Activated CD8-positive, alpha-beta T cell treated with anti-CD3 and anti-CD28 coated beads for 36 hours (primary cell): Measurements from ENCODE around the gene TRIM46. TPM values are rescaled to one million over a fixed set of nuclear protein-coding genes. Genes with fewer than 3 reads are reported as not detected.
"Not testable (repeated sequence)": the region's sequence is repeated elsewhere in the genome, so short reads cannot be mapped to it uniquely, and the experiment has no call there.

Experiments used
- ATAC-seq: fragments of 200-7000 bp; cut with Tn5 transposase; one replicate; pipeline ENCODE4 v1.10.0; 2021; ENCODE audit warnings: mild to moderate bottlenecking, moderate library complexity
- CTCF ChIA-PET: fragments of 350-600 bp; sonication (Branson Sonifier 250); formaldehyde crosslinking; loops from one replicate; lab custom pipeline; 2021; ENCODE audit warnings: antibody characterized with exemption; lab: Charles Lee
- POLR2A ChIA-PET: fragments of 350-600 bp; sonication (Branson Sonifier 250); formaldehyde crosslinking; loops from one replicate; lab custom pipeline; 2021; ENCODE audit warnings: antibody characterized with exemption; lab: Charles Lee
- DNase-seq: peaks from one replicate; pipeline ENCODE4 v3.0.0-alpha.2; 2020
- H3K27ac Mint-ChIP-seq: one replicate; pipeline ENCODE4 v1.8.0; 2021; ENCODE audit warnings: mild to moderate bottlenecking, mixed read lengths
- H3K27me3 Mint-ChIP-seq: one replicate; pipeline ENCODE4 v1.8.0; 2021; ENCODE audit warnings: mixed read lengths
- H3K36me3 Mint-ChIP-seq: one replicate; pipeline ENCODE4 v1.8.0; 2021; ENCODE audit warnings: low read depth, mixed read lengths
- H3K4me1 Mint-ChIP-seq: one replicate; pipeline ENCODE4 v1.8.0; 2021; ENCODE audit warnings: low read depth, mixed read lengths
- H3K4me3 Mint-ChIP-seq: one replicate; pipeline ENCODE4 v1.8.0; 2021; ENCODE audit warnings: mild to moderate bottlenecking, moderate library complexity, mixed read lengths
- H3K9me3 Mint-ChIP-seq: one replicate; pipeline ENCODE4 v1.8.0; 2021; ENCODE audit warnings: mixed read lengths
- CTCF ChIP-seq: fragments of 200-600 bp; IDR thresholded peaks from one replicate; pipeline ENCODE4 v1.8.0; 2022; ENCODE audit warnings: antibody characterized with exemption, mild to moderate bottlenecking
- intact Hi-C: fragments of 100-400 bp; cut with micrococcal nuclease; formaldehyde crosslinking; loops from one replicate; pipeline ENCODE4 v1.10.0; 2022
- total RNA-seq, 2 experiments: library from RNA; stranded (reverse); gene quantifications; one replicate each; pipeline ENCODE4 v1.2.3, GENCODE V29; 2021

Gene TRIM46
- total RNA-seq, 2 experiments from 2014 or later: 5.8 to 6.1 TPM

GRCh38 chr1:155191904-155192303 lies 18.3 kb downstream of the TRIM46 start:
- Mint-ChIP-seq H3K27ac (peak overlapping the region; percentile 85), H3K4me1 (peaks cover 28% of the 10 kb centered on the region), H3K27me3 (no peaks in the 10 kb centered on the region), H3K4me3 (no peak overlapping the region), H3K36me3 (no peaks in the 10 kb centered on the region), H3K9me3 (no peaks in the 10 kb centered on the region)
- intact Hi-C loops: no loop called here
- POLR2A ChIA-PET: interaction anchor here (0.6 to 5.8 kb wide), 4 partner anchors 8 to 61 kb away, joined by 3 to 52 read pairs (median 6); partner anchors contain the start of genes MTX1 and THBS3
- peak; percentile 25 for DNase-seq
- ATAC-seq: no peak
- TF ChIP-seq CTCF: no peak
- CTCF ChIA-PET: interaction anchor here (5.2 to 7.5 kb wide), 2 partner anchors 16 to 17 kb away, joined by 61 to 175 read pairs; partner anchors contain the start of genes KRTCAP2, MTX1, THBS3 and TRIM46

GRCh38 chr1:155192346-155193274 lies 19.0 kb downstream of the TRIM46 start:
- no peak for TF ChIP-seq CTCF
- ChIA-PET CTCF (interaction anchor here (0.8 to 7.5 kb wide), 17 partner anchors 11 to 174 kb away, joined by 3 to 175 read pairs (median 7); partner anchors contain the start of genes KRTCAP2, MTX1, SLC50A1 and THBS3), POLR2A (interaction anchor here (0.6 to 5.8 kb wide), 13 partner anchors 8 to 130 kb away, joined by 3 to 57 read pairs (median 3); partner anchors contain the start of genes KRTCAP2, MTX1, THBS3 and TRIM46)
- intact Hi-C loops: no loop called here
- H3K4me3 Mint-ChIP-seq: peak overlapping the region; percentile 90
- H3K27me3 Mint-ChIP-seq: no peaks in the 10 kb centered on the region
- peak; percentile 6 for ATAC-seq
- H3K36me3 Mint-ChIP-seq: no peaks in the 10 kb centered on the region
- H3K9me3 Mint-ChIP-seq: no peaks in the 10 kb centered on the region
- peak; percentile 68 for DNase-seq
- peak overlapping the region; percentile 99 for H3K27ac Mint-ChIP-seq
- peaks cover 28% of the 10 kb centered on the region for H3K4me1 Mint-ChIP-seq

- intact Hi-C loops: no loop called here
- H3K4me3 Mint-ChIP-seq: peak overlapping the region; percentile 90
- peaks cover 28% of the 10 kb centered on the region for H3K4me1 Mint-ChIP-seq
- no peaks in the 10 kb centered on the region for H3K27me3 Mint-ChIP-seq
- TF ChIP-seq CTCF: peak; percentile 98
- DNase-seq: peak; percentile 84
- peak overlapping the region; percentile 99 for H3K27ac Mint-ChIP-seq
- H3K9me3 Mint-ChIP-seq: no peaks in the 10 kb centered on the region
- POLR2A ChIA-PET: interaction anchor here (0.6 to 5.8 kb wide), 20 partner anchors 9 to 666 kb away, joined by 3 to 57 read pairs (median 4); partner anchors contain the start of genes KRTCAP2, MTX1, SYT11 and THBS3
- CTCF ChIA-PET: interaction anchor here (0.8 to 7.5 kb wide), 27 partner anchors 11 to 220 kb away, joined by 3 to 175 read pairs (median 4); partner anchors contain the start of genes KRTCAP2, MTX1, SLC50A1 and THBS3
- ATAC-seq: peak; percentile 62
- no peaks in the 10 kb centered on the region for H3K36me3 Mint-ChIP-seq
Measured at GRCh38 chr1:155193275-155193990, 19.8 kb downstream of the TRIM46 start.

- intact Hi-C loops, ATAC-seq, H3K36me3 Mint-ChIP-seq, H3K9me3 Mint-ChIP-seq, DNase-seq, H3K27me3 Mint-ChIP-seq: not testable (repeated sequence)
- Mint-ChIP-seq H3K4me1 (peaks cover 28% of the 10 kb centered on the region), H3K27ac (peak overlapping the region; percentile 99), H3K4me3 (peak overlapping the region; percentile 90)
- POLR2A ChIA-PET: interaction anchor here (0.6 to 5.8 kb wide), 19 partner anchors 10 to 666 kb away, joined by 3 to 57 read pairs (median 5); partner anchors contain the start of genes KRTCAP2, MTX1, SYT11 and THBS3
- CTCF ChIA-PET: interaction anchor here (0.9 to 7.5 kb wide), 26 partner anchors 10 to 220 kb away, joined by 3 to 175 read pairs (median 4); partner anchors contain the start of genes KRTCAP2, MTX1, SLC50A1 and THBS3
Measured at GRCh38 chr1:155193991-155194240, 20.3 kb downstream of the TRIM46 start.
